GM06990 (cell line): Measurements from ENCODE around the gene GLYATL3.

Experiments used
- DNase-seq: peaks from one replicate; pipeline ENCODE4 v3.0.0-alpha.2; 2011; ENCODE audit not compliant: insufficient read length; ENCODE audit errors: extremely low read depth
- H3K27me3 ChIP-seq: replicated peaks from 2 replicates; pipeline ENCODE4 v1.6.0; 2011; ENCODE audit warnings: low read length; ENCODE audit not compliant: control insufficient read depth, insufficient read depth
- H3K36me3 ChIP-seq: 2 replicates; pipeline ENCODE4 v1.5.1; 2011; ENCODE audit warnings: low read length; ENCODE audit not compliant: control insufficient read depth, insufficient read depth
- H3K4me3 ChIP-seq: replicated peaks from 2 replicates; pipeline ENCODE4 v1.5.1; 2011; ENCODE audit warnings: low read depth, mild to moderate bottlenecking, control low read depth, low read length
- CTCF ChIP-seq: IDR thresholded peaks from 2 replicates; pipeline ENCODE4 v1.5.1; 2011; ENCODE audit warnings: low read length, control low read depth, mild to moderate bottlenecking, inconsistent platforms; ENCODE audit not compliant: insufficient read depth, poor library complexity, severe bottlenecking

GLYATL3 gene

GRCh38 chr6:49550492-49551077, 50.9 kb downstream of the GLYATL3 start, which contains the start of gene C6orf141:
Gene C6orf141 (plus strand): TSS chr6:49550668. CDS start chr6:49550793, 125 bp downstream.
- no peak for TF ChIP-seq CTCF
- no peaks in the 10 kb centered on the region for H3K36me3 ChIP-seq
- peak; percentile 28 for DNase-seq
- H3K4me3 ChIP-seq = peak within 1 kb of the TSS; percentile 19
- no peaks in the 10 kb centered on the region for H3K27me3 ChIP-seq

GRCh38 chr6:49551078-49551865, 51.5 kb downstream of the GLYATL3 start:
- no peak for TF ChIP-seq CTCF
- H3K36me3 ChIP-seq = no peaks in the 10 kb centered on the region
- peak overlapping the region; percentile 27 for H3K4me3 ChIP-seq
- DNase-seq = peak; percentile 19
- H3K27me3 ChIP-seq = no peaks in the 10 kb centered on the region

- no peak for DNase-seq
- no peak for TF ChIP-seq CTCF
- Histone ChIP-seq H3K36me3 (no peaks in the 10 kb centered on the region), H3K4me3 (peak overlapping the region; percentile 27; the same call in 1 of the 2 replicates), H3K27me3 (no peaks in the 10 kb centered on the region)
Measured at GRCh38 chr6:49551866-49552129, 52.1 kb downstream of the GLYATL3 start.

GRCh38 chr6:49552596-49552995, 52.9 kb downstream of the GLYATL3 start:
- no peak for DNase-seq
- no peak overlapping the region for H3K4me3 ChIP-seq
- no peaks in the 10 kb centered on the region for H3K36me3 ChIP-seq
- no peaks in the 10 kb centered on the region for H3K27me3 ChIP-seq
- TF ChIP-seq CTCF = no peak

- Histone ChIP-seq H3K36me3 (no peaks in the 10 kb centered on the region), H3K27me3 (no peaks in the 10 kb centered on the region), H3K4me3 (no peak overlapping the region)
- DNase-seq = no peak
- no peak for TF ChIP-seq CTCF
Measured at GRCh38 chr6:49553384-49553783, 53.7 kb downstream of the GLYATL3 start.
